HepG2 (cell line): Measurements from ENCODE around the gene KMT2B. TPM values are rescaled to one million over a fixed set of nuclear protein-coding genes. Genes with fewer than 3 reads are reported as not detected.
A peak's percentile ranks its signal among the peaks of the same experiment; 100 is the strongest.

ENCODE experiments used
- BRD4 ChIP-seq: sonication (generic); formaldehyde crosslinking; IDR thresholded peaks from 2 replicates; pipeline ENCODE4 v1.4.0; 2020; ENCODE audit warnings: missing genetic modification reagents
- CSRNP1 ChIP-seq: sonication (generic); formaldehyde crosslinking; IDR thresholded peaks from 2 replicates; pipeline ENCODE4 v1.8.1; 2023; ENCODE audit warnings: mild to moderate bottlenecking, missing genetic modification reagents
- DRAP1 ChIP-seq: IDR thresholded peaks from 2 replicates; pipeline ENCODE4 v1.6.1; 2016; ENCODE audit warnings: missing genetic modification reagents, missing compliant biosample characterization
- GABPB1 ChIP-seq: IDR thresholded peaks from 2 replicates; pipeline ENCODE4 v1.6.1; 2016; ENCODE audit warnings: mild to moderate bottlenecking, missing genetic modification reagents, moderate library complexity, missing compliant biosample characterization
- HDAC1 ChIP-seq: sonication (generic); formaldehyde crosslinking; IDR thresholded peaks from 2 replicates; pipeline ENCODE4 v1.5.1; 2020; ENCODE audit warnings: mild to moderate bottlenecking, missing genetic modification reagents
- HHEX ChIP-seq: IDR thresholded peaks from 2 replicates; pipeline ENCODE4 v1.6.1; 2016; ENCODE audit warnings: control low read depth
- LCORL ChIP-seq, 2 experiments: fragments of 450-650 bp in 1 of 2; sonication (generic) in 1 of 2; formaldehyde crosslinking in 1 of 2; IDR thresholded peaks; 2 replicates each; pipeline versions ENCODE4 v1.5.0 to v1.6.1; 2017 to 2020; ENCODE audit warnings: antibody characterized with exemption in 1 of 2, missing genetic modification reagents in 1 of 2
- MYPOP ChIP-seq: sonication (generic); formaldehyde crosslinking; IDR thresholded peaks from 2 replicates; pipeline ENCODE4 v1.8.1; 2023; ENCODE audit warnings: mild to moderate bottlenecking, moderate library complexity, missing genetic modification reagents
- NRL ChIP-seq: sonication (generic); formaldehyde crosslinking; IDR thresholded peaks from 2 replicates; pipeline ENCODE4 v1.5.0; 2020; ENCODE audit warnings: missing genetic modification reagents, mild to moderate bottlenecking, moderate library complexity, borderline replicate concordance
- RFX3 ChIP-seq: IDR thresholded peaks from 2 replicates; pipeline ENCODE4 v1.6.1; 2016; ENCODE audit warnings: missing biosample characterization, missing genetic modification reagents
- ZFY ChIP-seq: sonication (generic); formaldehyde crosslinking; IDR thresholded peaks from 2 replicates; pipeline ENCODE4 v1.4.0; 2020; ENCODE audit warnings: missing genetic modification reagents
- ZNF275 ChIP-seq: sonication (generic); formaldehyde crosslinking; IDR thresholded peaks from 2 replicates; pipeline ENCODE4 v1.8.0; 2022; ENCODE audit warnings: missing genetic modification reagents, mild to moderate bottlenecking, inconsistent platforms, borderline replicate concordance
- ZNF276 ChIP-seq: sonication (generic); formaldehyde crosslinking; IDR thresholded peaks from 2 replicates; pipeline ENCODE4 v1.4.0; 2020; ENCODE audit warnings: mild to moderate bottlenecking, low read depth, missing genetic modification reagents
- ZNF280D ChIP-seq: sonication (generic); formaldehyde crosslinking; IDR thresholded peaks from 2 replicates; pipeline ENCODE4 v1.5.1; 2020; ENCODE audit warnings: mild to moderate bottlenecking, missing genetic modification reagents
- ZNF572 ChIP-seq: sonication (generic); formaldehyde crosslinking; IDR thresholded peaks from 2 replicates; pipeline ENCODE4 v1.5.1; 2020; ENCODE audit warnings: mild to moderate bottlenecking, missing genetic modification reagents
- ZNF710 ChIP-seq: sonication (generic); formaldehyde crosslinking; IDR thresholded peaks from 2 replicates; pipeline ENCODE4 v1.5.0; 2020; ENCODE audit warnings: mild to moderate bottlenecking, missing genetic modification reagents, borderline replicate concordance
- polyA plus RNA-seq, 8 experiments: library from polyadenylated mRNA; depleted of rRNA in 3 of 8; stranded (reverse) in 7 of 8; unstranded in 1 of 8; fragments of >200 nt; fragmentation: Illumina TruSeq in 4 of 8; extraction: Trizol in 4 of 8; gene quantifications; 2 replicates each; pipeline versions ENCODE4 v1.2.1 to v1.2.3, GENCODE V29; 2011 to 2016; ENCODE audit warnings: low read depth in 4 of 8, missing spikeins in 1 of 8, mixed read lengths in 1 of 8; ENCODE audit not compliant: insufficient read depth in 1 of 8
- total RNA-seq, 5 experiments: library from RNA; depleted of rRNA; stranded (reverse); fragments of >200 nt; fragmentation: Illumina TruSeq; extraction: Trizol; gene quantifications; 2 replicates each; pipeline ENCODE4 v1.2.3, GENCODE V29; 2016; ENCODE audit warnings: low read depth in 1 of 5

KMT2B gene
- total and polyA plus RNA-seq, 2 of the 13 experiments (the other 11 are each of a cell fraction or from before 2014, with no cell fraction given), result 6.2 to 16.9 TPM

GRCh38 chr19:35718345-35719041, 690 bp downstream of the KMT2B start (continued):
- TF ChIP-seq LCORL (IDR thresholded peaks at IDR 0.05) (no peak), LCORL (CRISPR knock-in tag; IDR thresholded peaks at IDR 0.05) (no peak), RFX3 (CRISPR knock-in tag) (no peak), CSRNP1 (CRISPR knock-in tag) (no peak), ZFY (peak; percentile 13; the same call in 1 of the 2 replicates), ZNF275 (CRISPR knock-in tag) (no peak), HHEX (CRISPR knock-in tag) (no peak), NRL (CRISPR knock-in tag) (no peak), DRAP1 (CRISPR knock-in tag) (no peak), ZNF572 (CRISPR knock-in tag) (no peak), ZNF280D (0 out of 2 replicates have a peak, but pooled peaks have one; percentile 37), GABPB1 (CRISPR knock-in tag) (peak; percentile 57), ZNF276 (CRISPR knock-in tag) (no peak), BRD4 (CRISPR knock-in tag) (no peak), HDAC1 (CRISPR knock-in tag) (peak; percentile 61; the same call in 1 of the 2 replicates), ZNF710 (CRISPR knock-in tag) (no peak), MYPOP (CRISPR knock-in tag) (no peak)
